Tibial nerve (tissue), 4 donors: ENCODE data around the gene ATP1B1. TPM values are rescaled to one million over a fixed set of nuclear protein-coding genes. Genes with fewer than 3 reads are reported as not detected.

Experiments
- DNase-seq, 2 donors: peaks; one replicate each; pipeline ENCODE4 v3.0.0-alpha.2; 2019; ENCODE audit warnings: low spot score in 2 of 2
- H3K27ac ChIP-seq, 4 donors: fragments of 200-600 bp; sonication (generic) in 3 of 4; one replicate each; pipeline ENCODE4 v1.5.1; 2017 to 2019; ENCODE audit warnings: mild to moderate bottlenecking in 1 of 4
- H3K27me3 ChIP-seq, 2 donors: fragments of 200-600 bp; sonication (generic) in 1 of 2; one replicate each; pipeline versions ENCODE4 v1.5.1 to v1.6.0; 2017 to 2019
- H3K36me3 ChIP-seq, 3 donors: fragments of 200-600 bp; sonication (generic); one replicate each; pipeline ENCODE4 v1.5.1; 2018 to 2019
- H3K4me1 ChIP-seq, 4 donors: fragments of 200-600 bp; sonication (generic) in 3 of 4; one replicate each; pipeline ENCODE4 v1.5.1; 2017 to 2019
- H3K4me3 ChIP-seq, 4 donors: fragments of 200-600 bp; sonication (generic) in 3 of 4; one replicate each; pipeline ENCODE4 v1.5.1; 2017 to 2019; ENCODE audit warnings: mild to moderate bottlenecking in 1 of 4, moderate library complexity in 1 of 4
- H3K9me3 ChIP-seq, 4 donors: fragments of 200-600 bp; sonication (generic) in 3 of 4; one replicate each; pipeline ENCODE4 v1.5.1; 2017 to 2019
- EP300 ChIP-seq, 2 donors: sonication (generic); formaldehyde crosslinking; IDR thresholded peaks; one replicate each; pipeline ENCODE4 v1.6.1; 2017; ENCODE audit warnings: antibody characterized with exemption in 2 of 2, mild to moderate bottlenecking in 1 of 2
- POLR2A ChIP-seq, 2 donors: fragments of 450-650 bp; IDR thresholded peaks; one replicate each; pipeline ENCODE4 v1.6.1; 2017; ENCODE audit warnings: antibody characterized with exemption in 2 of 2, mild to moderate bottlenecking in 2 of 2, moderate library complexity in 2 of 2
- WGBS, 2 donors: methylation state at CpG; one replicate each; pipeline ENCODE4 v1.1.5; 2018; 5-methylcytosine and 5-hydroxymethylcytosine counted together
- total RNA-seq, 4 donors: library from RNA; depleted of rRNA; stranded (reverse); fragments of >200 nt; gene quantifications; one replicate each; pipeline ENCODE4 v1.1.0, GENCODE V29; 2016
- TF ChIP-seq, protein P1 (sequence below), 5 experiments: fragments of 200-600 bp in 3 of 5; fragments of 450-650 bp in 2 of 5; sonication (generic) in 3 of 5; IDR thresholded peaks; one replicate each; pipeline ENCODE4 v1.5.1; 2016 to 2019; ENCODE audit warnings: antibody characterized with exemption in 5 of 5, mild to moderate bottlenecking in 3 of 5, moderate library complexity in 2 of 5

Gene ATP1B1
- total RNA-seq, 4 donors from 2014 or later: 6.0 to 21.9 (median 12.2) TPM

DNA sequence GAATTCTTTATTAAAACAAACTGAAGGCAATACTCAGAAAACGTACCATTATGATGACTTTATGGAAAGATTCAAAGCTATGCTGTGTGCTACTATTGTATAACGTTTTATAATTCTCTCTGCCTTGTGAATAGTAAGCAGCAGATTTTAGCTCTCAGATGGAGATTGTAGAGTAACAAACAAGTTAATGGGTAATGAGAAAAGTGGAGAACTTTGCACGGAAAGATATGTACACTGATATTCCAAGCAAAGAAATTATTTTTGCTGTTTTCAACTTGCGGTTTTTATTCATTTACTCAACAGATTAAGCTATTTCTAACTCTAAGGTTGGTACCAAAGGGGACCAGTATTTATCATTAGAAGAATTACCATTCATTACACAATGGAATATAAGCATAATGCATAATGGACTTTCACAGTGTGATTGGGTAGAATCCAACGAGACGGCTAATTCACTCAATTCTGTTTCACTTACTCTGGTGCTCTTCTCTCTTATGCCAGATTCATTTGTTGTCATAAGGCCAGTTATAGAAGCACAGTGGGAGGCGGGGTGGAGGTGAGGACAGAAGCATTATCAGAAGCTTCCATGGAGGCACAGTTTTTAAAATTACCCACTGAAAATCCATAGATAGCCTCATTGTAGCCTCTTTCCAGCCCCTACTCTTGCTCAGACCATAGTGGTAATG lies 38.6 kb downstream of the ATP1B1 start:
- no peaks in the 10 kb centered on the region for H3K9me3 ChIP-seq
- no peaks in the 10 kb centered on the region for H3K27me3 ChIP-seq
- TF ChIP-seq, protein P1, sequence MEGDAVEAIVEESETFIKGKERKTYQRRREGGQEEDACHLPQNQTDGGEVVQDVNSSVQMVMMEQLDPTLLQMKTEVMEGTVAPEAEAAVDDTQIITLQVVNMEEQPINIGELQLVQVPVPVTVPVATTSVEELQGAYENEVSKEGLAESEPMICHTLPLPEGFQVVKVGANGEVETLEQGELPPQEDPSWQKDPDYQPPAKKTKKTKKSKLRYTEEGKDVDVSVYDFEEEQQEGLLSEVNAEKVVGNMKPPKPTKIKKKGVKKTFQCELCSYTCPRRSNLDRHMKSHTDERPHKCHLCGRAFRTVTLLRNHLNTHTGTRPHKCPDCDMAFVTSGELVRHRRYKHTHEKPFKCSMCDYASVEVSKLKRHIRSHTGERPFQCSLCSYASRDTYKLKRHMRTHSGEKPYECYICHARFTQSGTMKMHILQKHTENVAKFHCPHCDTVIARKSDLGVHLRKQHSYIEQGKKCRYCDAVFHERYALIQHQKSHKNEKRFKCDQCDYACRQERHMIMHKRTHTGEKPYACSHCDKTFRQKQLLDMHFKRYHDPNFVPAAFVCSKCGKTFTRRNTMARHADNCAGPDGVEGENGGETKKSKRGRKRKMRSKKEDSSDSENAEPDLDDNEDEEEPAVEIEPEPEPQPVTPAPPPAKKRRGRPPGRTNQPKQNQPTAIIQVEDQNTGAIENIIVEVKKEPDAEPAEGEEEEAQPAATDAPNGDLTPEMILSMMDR (IDR thresholded peaks at IDR 0.05): no peak
- no peak for TF ChIP-seq EP300 (IDR thresholded peaks at IDR 0.05)
- TF ChIP-seq POLR2A (IDR thresholded peaks at IDR 0.05): no peak
- 55 to 62% methylated on average over 7 of the region's 7 CpGs for WGBS, 2 donors
- DNase-seq: no peak
- no peaks in the 10 kb centered on the region for H3K36me3 ChIP-seq
- peaks cover 0 to 4% (median 0%) of the 10 kb centered on the region in 4 donors for H3K4me1 ChIP-seq
- no peak overlapping the region for H3K27ac ChIP-seq
- H3K4me3 ChIP-seq: no peak overlapping the region

DNA sequence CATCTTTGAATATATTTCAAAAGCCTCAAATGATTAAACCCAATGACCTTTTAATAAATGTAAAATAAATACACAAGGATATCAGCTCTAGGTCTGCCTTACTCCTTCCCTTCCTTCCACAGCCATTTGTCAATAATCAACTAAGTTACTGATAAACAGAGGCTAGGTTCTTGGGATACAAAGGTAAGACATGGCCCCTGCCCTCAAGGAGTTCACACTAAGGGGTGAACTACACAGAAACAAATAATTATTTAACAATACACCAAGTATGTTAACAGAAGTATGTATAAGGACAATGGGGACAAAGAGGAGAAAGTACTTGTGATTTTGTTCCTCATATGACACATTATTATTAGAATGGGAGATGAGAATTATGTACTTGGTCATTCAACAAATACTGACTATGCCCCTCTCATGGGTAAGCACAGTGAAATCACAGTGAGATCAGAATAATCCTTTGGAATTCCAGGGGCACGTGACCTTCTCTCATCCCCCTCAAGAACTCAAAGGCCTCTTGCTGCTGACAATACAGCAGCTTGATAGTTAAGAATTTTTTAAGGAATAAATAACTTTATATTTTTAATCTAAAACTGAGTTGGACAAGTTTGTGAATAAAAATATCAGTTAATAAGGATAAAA lies 40.2 kb downstream of the ATP1B1 start:
- TF ChIP-seq POLR2A (IDR thresholded peaks at IDR 0.05): no peak
- TF ChIP-seq, protein P1 (IDR thresholded peaks at IDR 0.05): no peak
- TF ChIP-seq EP300 (IDR thresholded peaks at IDR 0.05): no peak
- H3K36me3 ChIP-seq: no peaks in the 10 kb centered on the region
- 53 to 58% methylated on average over 1 of the region's 1 CpG for WGBS, 2 donors
- H3K9me3 ChIP-seq: no peaks in the 10 kb centered on the region
- DNase-seq: no peak
- H3K4me1 ChIP-seq: peaks cover 0 to 4% (median 0%) of the 10 kb centered on the region in 4 donors
- no peak overlapping the region for H3K27ac ChIP-seq
- no peak overlapping the region for H3K4me3 ChIP-seq
- no peaks in the 10 kb centered on the region for H3K27me3 ChIP-seq

- DNase-seq: no peak
- whole genome bisulfite sequencing, 2 donors: 74 to 94% methylated on average over 5 of the region's 5 CpGs
- H3K4me3 ChIP-seq: no peak overlapping the region
Observed at GRCh38 chr1:169148472-169149252, 42.2 kb downstream of the ATP1B1 start.

GRCh38 chr1:169149555-169150286 lies 43.2 kb downstream of the ATP1B1 start:
- DNase-seq: no peak
- 78 to 79% methylated on average over 2 of the region's 2 CpGs for WGBS, 2 donors
- peaks cover 0 to 4% (median 0%) of the 10 kb centered on the region in 4 donors for H3K4me1 ChIP-seq
- H3K9me3 ChIP-seq: no peaks in the 10 kb centered on the region
- no peak overlapping the region for H3K27ac ChIP-seq
- no peaks in the 10 kb centered on the region for H3K36me3 ChIP-seq
- H3K27me3 ChIP-seq: no peaks in the 10 kb centered on the region
- no peak for TF ChIP-seq POLR2A (IDR thresholded peaks at IDR 0.05)
- TF ChIP-seq EP300 (IDR thresholded peaks at IDR 0.05): no peak
- TF ChIP-seq, protein P1 (IDR thresholded peaks at IDR 0.05): no peak
- no peak overlapping the region for H3K4me3 ChIP-seq

More at GRCh38 chr1:169148472-169149252, 42.2 kb downstream of the ATP1B1 start:
- no peaks in the 10 kb centered on the region for H3K27me3 ChIP-seq
- H3K9me3 ChIP-seq: no peaks in the 10 kb centered on the region
- H3K36me3 ChIP-seq: no peaks in the 10 kb centered on the region
- no peak overlapping the region for H3K27ac ChIP-seq
- no peak for TF ChIP-seq EP300 (IDR thresholded peaks at IDR 0.05)
- TF ChIP-seq, protein P1 (IDR thresholded peaks at IDR 0.05): no peak
- peaks cover 0 to 4% (median 0%) of the 10 kb centered on the region in 4 donors for H3K4me1 ChIP-seq
